Lower lobe of right lung (tissue), 2 donors: ENCODE data around the gene RNPEPL1. TPM values are rescaled to one million over a fixed set of nuclear protein-coding genes. Genes with fewer than 3 reads are reported as not detected.
A peak's percentile ranks its signal among the peaks of the same experiment; 100 is the strongest.

ENCODE experiments used
- ATAC-seq, 2 donors: fragments of 200-7000 bp; cut with Tn5 transposase; one replicate each; pipeline ENCODE4 v1.9.1; 2020 to 2022; ENCODE audit warnings: mild to moderate bottlenecking in 2 of 2, moderate library complexity in 2 of 2
- DNase-seq: peaks from one replicate; pipeline ENCODE4 v3.0.0-alpha.2; 2020
- H3K27ac ChIP-seq: fragments of 200-600 bp; one replicate; pipeline ENCODE4 v1.8.0; 2022
- H3K27me3 ChIP-seq: fragments of 200-600 bp; one replicate; pipeline ENCODE4 v1.8.0; 2022; ENCODE audit warnings: low read depth
- H3K36me3 ChIP-seq: fragments of 200-600 bp; one replicate; pipeline ENCODE4 v1.8.0; 2022; ENCODE audit warnings: mild to moderate bottlenecking
- H3K4me1 ChIP-seq: fragments of 200-600 bp; one replicate; pipeline ENCODE4 v1.8.0; 2022
- H3K4me3 ChIP-seq: fragments of 200-600 bp; one replicate; pipeline ENCODE4 v1.8.0; 2022; ENCODE audit warnings: mild to moderate bottlenecking
- H3K9me3 ChIP-seq: fragments of 200-600 bp; one replicate; pipeline ENCODE4 v1.8.0; 2022
- intact Hi-C: fragments of 100-400 bp; cut with DNase I; formaldehyde crosslinking; loops from one replicate; pipeline ENCODE4 v1.11.0; 2022
- total RNA-seq: library from RNA; stranded (reverse); fragmentation: NEBNext Ultra II Directional; extraction: Animal tissue kit (Norgen Biotek cat#: 25700); gene quantifications from one replicate; pipeline ENCODE4 v1.2.1, GENCODE V29; 2021
- TF ChIP-seq, protein P1 (sequence below): fragments of 200-600 bp; IDR thresholded peaks from one replicate; pipeline ENCODE4 v1.8.0; 2022; ENCODE audit warnings: antibody characterized with exemption, mild to moderate bottlenecking
- donor health status: DM: no; HTN: yes; CAD: no; lungs with severe emphysema.

RNPEPL1 gene
- total RNA-seq, 1 donor from 2014 or later = 102 TPM

DNA sequence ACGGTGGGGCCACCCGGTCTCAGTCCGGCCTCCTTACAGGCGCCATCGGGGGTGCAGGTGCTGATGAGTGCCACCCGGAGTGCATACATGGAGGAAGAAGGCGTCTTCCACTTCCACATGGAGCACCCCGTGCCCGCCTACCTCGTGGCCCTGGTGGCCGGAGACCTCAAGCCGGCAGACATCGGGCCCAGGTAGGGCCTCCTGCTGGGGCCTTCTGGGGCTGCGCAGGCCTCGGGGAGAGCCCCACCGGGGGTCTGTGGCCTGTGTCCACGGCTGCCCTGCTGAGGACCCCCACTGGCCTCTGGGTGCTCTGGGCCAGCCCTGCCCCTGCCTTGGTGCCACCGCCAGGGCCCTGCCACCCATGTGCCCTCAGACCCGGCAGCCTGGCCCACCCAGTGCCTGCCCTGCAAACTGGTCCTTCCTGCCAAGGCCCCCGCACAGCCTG lies 4.8 kb downstream of the RNPEPL1 start:
- ATAC-seq = no peak
- peaks cover 24% of the 10 kb centered on the region for H3K4me1 ChIP-seq
- H3K9me3 ChIP-seq = no peaks in the 10 kb centered on the region
- DNase-seq = peak; percentile 47
- TF ChIP-seq, protein P1, sequence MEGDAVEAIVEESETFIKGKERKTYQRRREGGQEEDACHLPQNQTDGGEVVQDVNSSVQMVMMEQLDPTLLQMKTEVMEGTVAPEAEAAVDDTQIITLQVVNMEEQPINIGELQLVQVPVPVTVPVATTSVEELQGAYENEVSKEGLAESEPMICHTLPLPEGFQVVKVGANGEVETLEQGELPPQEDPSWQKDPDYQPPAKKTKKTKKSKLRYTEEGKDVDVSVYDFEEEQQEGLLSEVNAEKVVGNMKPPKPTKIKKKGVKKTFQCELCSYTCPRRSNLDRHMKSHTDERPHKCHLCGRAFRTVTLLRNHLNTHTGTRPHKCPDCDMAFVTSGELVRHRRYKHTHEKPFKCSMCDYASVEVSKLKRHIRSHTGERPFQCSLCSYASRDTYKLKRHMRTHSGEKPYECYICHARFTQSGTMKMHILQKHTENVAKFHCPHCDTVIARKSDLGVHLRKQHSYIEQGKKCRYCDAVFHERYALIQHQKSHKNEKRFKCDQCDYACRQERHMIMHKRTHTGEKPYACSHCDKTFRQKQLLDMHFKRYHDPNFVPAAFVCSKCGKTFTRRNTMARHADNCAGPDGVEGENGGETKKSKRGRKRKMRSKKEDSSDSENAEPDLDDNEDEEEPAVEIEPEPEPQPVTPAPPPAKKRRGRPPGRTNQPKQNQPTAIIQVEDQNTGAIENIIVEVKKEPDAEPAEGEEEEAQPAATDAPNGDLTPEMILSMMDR = no peak
- no peak overlapping the region for H3K27ac ChIP-seq
- peaks cover 61% of the 10 kb centered on the region for H3K36me3 ChIP-seq
- intact Hi-C loops = no loop called here
- no peak overlapping the region for H3K4me3 ChIP-seq
- H3K27me3 ChIP-seq = no peaks in the 10 kb centered on the region

DNA sequence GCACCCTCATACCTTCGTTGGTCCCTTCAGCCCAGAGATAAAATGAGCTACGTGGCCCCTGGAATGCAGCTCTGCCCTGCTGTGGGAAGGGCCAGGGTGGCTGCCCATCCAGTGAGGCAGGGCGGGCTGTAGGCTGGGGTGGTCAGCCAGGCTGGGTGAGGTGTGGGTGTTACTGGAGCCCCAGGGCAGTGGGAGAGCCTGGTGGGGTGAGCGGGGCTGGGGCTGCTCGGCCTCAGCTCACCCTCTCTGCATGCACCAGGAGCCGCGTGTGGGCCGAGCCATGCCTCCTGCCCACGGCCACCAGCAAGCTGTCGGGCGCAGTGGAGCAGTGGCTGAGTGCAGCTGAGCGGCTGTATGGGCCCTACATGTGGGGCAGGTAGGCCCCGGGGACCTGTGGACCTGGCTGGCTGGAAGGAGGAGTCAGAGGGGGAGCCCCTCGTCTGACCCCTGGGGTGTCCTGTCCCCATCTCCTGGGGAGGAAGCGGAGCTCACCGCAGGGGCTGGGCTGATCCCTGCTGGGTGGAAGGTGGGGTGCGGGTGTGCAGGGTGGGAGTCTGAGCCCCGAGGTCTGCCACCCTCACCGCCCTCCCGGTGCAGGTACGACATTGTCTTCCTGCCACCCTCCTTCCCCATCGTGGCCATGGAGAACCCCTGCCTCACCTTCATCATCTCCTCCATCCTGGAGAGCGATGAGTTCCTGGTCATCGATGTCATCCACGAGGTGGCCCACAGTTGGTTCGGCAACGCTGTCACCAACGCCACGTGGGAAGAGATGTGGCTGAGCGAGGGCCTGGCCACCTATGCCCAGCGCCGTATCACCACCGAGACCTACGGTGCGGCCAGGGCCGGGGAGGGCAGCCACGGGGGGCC lies 5.5 kb downstream of the RNPEPL1 start:
- ATAC-seq (no peak), DNase-seq (peak; percentile 41)
- Histone ChIP-seq H3K9me3 (no peaks in the 10 kb centered on the region), H3K4me3 (no peak overlapping the region), H3K27me3 (no peaks in the 10 kb centered on the region), H3K27ac (no peak overlapping the region), H3K36me3 (peaks cover 65% of the 10 kb centered on the region), H3K4me1 (peaks cover 31% of the 10 kb centered on the region)
- intact Hi-C loops = no loop called here
- TF ChIP-seq, protein P1 = no peak

DNA sequence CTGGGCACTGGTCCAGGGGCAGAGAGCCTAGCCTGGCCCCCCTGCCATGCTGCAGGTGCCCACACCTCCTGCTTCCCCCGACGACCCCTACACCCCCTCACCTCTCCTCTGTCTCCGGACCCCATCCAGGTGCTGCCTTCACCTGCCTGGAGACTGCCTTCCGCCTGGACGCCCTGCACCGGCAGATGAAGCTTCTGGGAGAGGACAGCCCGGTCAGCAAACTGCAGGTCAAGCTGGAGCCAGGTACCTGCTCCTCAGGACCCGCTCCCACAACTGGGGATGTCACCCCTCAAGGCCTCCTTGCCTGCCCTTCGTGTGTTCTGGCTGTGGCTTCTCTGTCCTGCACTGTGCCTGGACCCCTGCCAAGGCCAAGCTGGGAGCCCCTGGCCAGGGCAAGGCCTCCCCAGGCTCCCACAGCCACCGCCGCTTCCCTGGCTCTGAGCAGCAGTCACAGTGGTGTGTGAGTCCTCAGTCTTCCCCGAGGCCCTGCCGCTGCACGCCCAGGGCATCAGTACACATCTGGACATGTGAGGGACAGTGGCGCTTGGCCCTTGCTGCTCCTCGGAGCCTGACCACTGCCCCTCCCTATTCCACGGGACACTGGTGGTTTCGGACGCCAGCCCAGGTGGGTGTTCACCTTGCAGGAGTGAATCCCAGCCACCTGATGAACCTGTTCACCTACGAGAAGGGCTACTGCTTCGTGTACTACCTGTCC lies 6.3 kb downstream of the RNPEPL1 start:
- Histone ChIP-seq H3K27ac (no peak overlapping the region), H3K27me3 (no peaks in the 10 kb centered on the region), H3K36me3 (peaks cover 65% of the 10 kb centered on the region), H3K4me3 (no peak overlapping the region), H3K9me3 (no peaks in the 10 kb centered on the region), H3K4me1 (peaks cover 36% of the 10 kb centered on the region)
- peak; percentile 46 for DNase-seq
- TF ChIP-seq, protein P1 = no peak
- ATAC-seq = no peak
- intact Hi-C loops = no loop called here

DNA sequence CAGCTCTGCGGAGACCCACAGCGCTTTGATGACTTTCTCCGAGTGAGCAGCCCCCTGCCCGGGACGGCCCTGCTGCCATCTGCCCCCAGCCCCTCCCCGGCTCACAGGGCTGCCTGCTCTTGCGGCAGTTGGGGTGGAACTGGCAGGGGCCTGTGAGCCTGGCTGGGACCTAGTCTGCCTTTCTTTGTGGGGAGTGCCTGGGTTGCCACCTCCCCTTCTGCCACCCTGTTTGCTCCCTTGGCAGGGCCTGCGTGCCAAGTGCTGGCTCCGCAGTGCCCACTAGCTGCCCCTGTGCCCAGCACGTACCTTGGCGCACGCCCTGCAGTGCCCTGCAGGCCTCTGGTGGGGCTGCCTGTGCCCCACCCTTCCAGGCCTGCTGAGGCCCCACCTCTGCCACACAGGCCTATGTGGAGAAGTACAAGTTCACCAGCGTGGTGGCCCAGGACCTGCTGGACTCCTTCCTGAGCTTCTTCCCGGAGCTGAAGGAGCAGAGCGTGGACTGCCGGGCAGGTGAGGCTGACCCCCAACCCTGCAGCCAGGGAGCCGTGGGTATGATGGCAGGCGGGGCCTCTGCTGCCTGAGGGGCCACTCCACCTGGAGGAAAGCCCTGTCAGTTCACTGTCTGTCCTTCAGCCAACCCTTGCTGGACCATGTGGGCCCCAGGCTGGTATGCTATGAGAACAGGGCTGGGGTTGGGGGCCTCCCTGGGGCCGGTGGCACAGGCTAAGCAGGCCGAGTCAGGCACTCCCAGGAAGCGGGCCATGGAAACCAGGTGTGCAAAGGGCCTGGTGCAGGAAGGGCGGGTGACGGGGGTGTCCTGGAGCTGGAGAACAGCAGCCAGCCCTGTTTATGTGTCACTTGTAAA lies 7.0 kb downstream of the RNPEPL1 start:
- Histone ChIP-seq H3K27ac (no peak overlapping the region), H3K4me3 (no peak overlapping the region), H3K4me1 (peaks cover 36% of the 10 kb centered on the region), H3K9me3 (no peaks in the 10 kb centered on the region), H3K27me3 (no peaks in the 10 kb centered on the region), H3K36me3 (peaks cover 65% of the 10 kb centered on the region)
- DNase-seq (peak; percentile 41), ATAC-seq (no peak)
- TF ChIP-seq, protein P1 = no peak
- intact Hi-C loops = no loop called here

DNA sequence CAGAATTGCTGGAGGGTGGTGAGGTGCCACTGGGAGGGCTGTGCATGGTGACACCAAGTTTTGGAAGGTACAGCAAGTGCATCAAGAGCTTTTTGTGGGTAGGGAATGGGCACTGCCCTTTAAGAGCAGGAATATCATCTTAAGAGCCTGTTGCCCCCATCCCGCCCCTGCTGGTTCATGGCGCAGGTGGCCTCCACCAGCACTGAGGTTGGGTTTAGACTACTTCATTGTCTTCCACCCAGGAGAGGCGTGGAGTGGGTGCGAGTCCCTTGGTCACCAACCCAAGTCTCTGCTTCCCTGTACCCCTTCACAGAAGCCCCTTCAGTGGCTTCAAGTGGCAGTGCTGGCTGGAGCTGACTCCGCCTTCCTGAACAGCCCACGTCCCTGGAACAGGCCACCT lies 7.8 kb downstream of the RNPEPL1 start:
- H3K27ac ChIP-seq = no peak overlapping the region
- intact Hi-C loops = no loop called here
- H3K36me3 ChIP-seq = peaks cover 65% of the 10 kb centered on the region
- no peaks in the 10 kb centered on the region for H3K9me3 ChIP-seq
- H3K4me3 ChIP-seq = no peak overlapping the region
- H3K27me3 ChIP-seq = no peaks in the 10 kb centered on the region
- TF ChIP-seq, protein P1 = no peak
- DNase-seq (peak; percentile 17), ATAC-seq (no peak)
- peaks cover 34% of the 10 kb centered on the region for H3K4me1 ChIP-seq
